Measurements from ENCODE around the gene TBC1D20.

- no peak for TF ChIP-seq EZH2phosphoT487 (IDR thresholded peaks at IDR 0.05; ENCODE audit: unreplicated experiment)
- TF ChIP-seq ZNF331 (CRISPR knock-in tag; IDR thresholded peaks at IDR 0.05; ENCODE audit: low read depth): no peak
- TF ChIP-seq CTCF (conservative IDR thresholded peaks at IDR 0.05; ENCODE audit: low read depth in 2 of 2): no peak
- TF ChIP-seq EZH2 (IDR thresholded peaks at IDR 0.05; ENCODE audit: low read depth, unreplicated experiment): no peak
- TF ChIP-seq, protein P1, sequence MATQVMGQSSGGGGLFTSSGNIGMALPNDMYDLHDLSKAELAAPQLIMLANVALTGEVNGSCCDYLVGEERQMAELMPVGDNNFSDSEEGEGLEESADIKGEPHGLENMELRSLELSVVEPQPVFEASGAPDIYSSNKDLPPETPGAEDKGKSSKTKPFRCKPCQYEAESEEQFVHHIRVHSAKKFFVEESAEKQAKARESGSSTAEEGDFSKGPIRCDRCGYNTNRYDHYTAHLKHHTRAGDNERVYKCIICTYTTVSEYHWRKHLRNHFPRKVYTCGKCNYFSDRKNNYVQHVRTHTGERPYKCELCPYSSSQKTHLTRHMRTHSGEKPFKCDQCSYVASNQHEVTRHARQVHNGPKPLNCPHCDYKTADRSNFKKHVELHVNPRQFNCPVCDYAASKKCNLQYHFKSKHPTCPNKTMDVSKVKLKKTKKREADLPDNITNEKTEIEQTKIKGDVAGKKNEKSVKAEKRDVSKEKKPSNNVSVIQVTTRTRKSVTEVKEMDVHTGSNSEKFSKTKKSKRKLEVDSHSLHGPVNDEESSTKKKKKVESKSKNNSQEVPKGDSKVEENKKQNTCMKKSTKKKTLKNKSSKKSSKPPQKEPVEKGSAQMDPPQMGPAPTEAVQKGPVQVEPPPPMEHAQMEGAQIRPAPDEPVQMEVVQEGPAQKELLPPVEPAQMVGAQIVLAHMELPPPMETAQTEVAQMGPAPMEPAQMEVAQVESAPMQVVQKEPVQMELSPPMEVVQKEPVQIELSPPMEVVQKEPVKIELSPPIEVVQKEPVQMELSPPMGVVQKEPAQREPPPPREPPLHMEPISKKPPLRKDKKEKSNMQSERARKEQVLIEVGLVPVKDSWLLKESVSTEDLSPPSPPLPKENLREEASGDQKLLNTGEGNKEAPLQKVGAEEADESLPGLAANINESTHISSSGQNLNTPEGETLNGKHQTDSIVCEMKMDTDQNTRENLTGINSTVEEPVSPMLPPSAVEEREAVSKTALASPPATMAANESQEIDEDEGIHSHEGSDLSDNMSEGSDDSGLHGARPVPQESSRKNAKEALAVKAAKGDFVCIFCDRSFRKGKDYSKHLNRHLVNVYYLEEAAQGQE (IDR thresholded peaks at IDR 0.05; ENCODE audit: unreplicated experiment): no peak
- TF ChIP-seq POLR2AphosphoS5 (IDR thresholded peaks at IDR 0.05; ENCODE audit: low read depth): no peak
These were observed 3.6 kb downstream of the TBC1D20 start for GRCh38 chr20:458776-459175.

All from GM23338 (cell line).